Stimulated activated CD8-positive, alpha-beta memory T cell treated with anti-CD3 and anti-CD28 coated beads, Interleukin-7, amount 100 ng/mL, for 4 hours (primary cell): ENCODE measurements around the gene BDKRB2.

Experiments used
- DNase-seq, 2 donors: peaks; one replicate each; pipeline ENCODE4 v3.0.0-alpha.2; 2020; ENCODE audit warnings: low read depth in 2 of 2

Gene BDKRB2

DNA sequence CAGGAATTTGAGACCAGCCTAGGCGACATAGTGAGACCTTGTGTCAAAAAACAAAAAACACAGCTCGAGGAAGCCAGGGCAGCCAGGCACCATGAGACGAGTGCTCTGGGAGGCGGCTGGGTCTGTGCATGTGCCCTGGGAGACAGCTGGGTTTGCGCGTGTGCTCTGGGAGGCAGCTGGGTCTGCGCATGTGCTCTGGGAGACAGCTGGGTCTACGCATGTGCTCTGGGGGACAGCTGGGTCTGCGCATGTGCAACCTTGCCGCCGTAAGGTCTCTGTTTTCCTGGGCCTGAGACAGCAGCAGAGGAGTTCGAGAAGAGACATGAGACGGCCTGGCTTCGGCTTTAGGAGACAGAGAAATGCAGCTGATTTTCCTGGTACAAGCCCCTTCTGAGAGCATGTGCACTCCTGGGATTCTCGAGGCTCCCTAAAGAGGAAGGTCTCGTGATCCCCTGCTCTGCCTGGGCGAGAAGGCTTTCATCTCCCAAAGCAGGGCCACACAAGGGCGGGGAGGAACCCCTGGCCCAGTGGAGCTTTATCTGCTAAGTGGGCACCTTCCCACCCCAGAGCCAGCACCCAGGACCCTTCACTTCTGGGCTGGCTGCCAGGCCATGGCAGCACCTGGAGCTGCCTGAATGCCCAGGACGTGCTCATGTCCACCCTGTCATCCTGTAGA, 47.8 kb downstream of the BDKRB2 start:
- DNase-seq = no peak

DNA sequence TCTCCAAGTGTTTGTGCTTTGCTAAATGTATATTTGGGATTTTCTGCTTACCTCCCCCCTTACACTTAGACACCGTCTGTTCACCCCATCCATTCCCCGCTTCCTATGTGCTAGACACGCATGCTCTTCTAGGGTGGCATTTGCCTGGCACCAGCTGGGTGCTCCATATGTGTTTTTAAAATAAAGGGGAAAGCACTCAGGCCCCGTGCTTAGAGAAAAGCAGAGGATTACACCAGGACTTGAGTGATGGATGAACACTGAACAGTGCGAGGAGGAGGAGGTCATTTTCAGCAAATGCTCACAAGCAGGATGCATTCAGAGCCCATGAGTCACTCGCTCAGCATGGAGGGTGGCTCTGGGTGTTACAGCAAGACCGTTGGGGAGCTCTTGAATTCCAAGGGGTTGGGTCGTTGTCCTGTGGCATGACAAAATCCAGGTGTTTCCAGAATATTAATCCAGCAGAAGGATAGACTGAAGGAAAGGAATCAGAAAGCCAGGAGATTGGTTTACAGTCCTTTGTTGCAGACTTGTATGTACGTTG, 48.4 kb downstream of the BDKRB2 start:
- DNase-seq = no peak

DNA sequence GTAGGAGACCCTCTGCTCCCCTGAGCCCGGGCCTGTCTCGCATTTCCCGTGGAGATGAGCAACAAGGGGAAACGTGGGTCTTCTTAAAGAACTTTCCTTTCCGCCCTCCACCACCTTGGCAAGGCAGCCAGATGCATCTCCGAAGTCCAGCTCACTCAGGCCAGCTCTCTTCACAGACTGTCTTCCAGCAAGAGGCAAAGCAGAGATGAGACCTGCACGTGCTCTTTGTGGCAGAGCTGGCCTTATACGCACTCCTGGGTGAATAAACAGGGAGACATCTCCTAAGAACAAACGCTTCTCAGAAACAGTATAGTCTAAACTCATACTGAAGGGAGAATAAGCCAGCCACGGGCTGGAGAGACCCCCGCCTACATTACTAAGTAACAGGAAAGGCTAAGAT, 50.0 kb downstream of the BDKRB2 start:
- no peak for DNase-seq

DNA sequence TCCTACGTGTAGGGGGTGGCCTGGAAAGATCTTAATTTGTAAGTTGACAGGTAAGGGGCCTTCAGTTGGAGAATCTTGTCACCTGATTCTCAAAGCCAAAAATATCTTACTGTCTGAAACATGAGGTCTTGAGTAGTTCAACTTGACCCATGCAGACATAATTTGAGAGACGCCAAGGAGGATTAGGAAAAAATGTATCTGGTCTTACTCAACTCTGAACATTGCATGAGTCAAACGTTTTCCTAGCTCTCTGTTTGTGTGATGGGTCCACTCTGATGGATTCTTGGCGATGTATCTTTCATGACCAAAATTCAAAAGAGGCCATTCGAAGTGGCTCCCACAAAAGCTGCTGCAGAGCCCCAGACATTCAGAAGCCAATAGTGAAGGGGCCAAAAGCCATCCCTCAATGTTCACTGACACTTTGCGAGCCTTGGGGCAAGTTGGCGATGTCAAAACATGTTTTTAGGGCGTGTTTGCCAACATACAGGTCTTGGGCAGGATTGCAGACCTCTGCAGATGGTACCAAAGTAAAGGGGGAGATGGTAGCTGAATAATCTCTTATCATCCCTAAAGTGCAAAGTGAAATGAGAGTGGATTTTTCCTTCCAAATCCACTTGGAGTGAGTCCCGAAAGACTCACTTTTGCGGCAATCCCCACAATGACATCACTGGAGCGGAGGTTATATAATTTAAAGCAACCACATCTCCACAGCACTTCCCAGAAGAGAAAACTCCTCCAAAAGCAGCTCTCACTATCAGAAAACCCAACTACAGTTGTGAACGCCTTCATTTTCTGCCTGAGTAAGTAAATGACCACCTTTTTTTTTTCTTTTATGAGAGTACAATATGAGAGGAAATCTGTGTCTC, 51.1 kb downstream of the BDKRB2 start, which contains the start of gene BDKRB1:
TSS of gene BDKRB1 (plus strand) at position 710 of the 866 bp plus-strand sequence. CDS start 7,473 bp downstream, outside the sequence.
- no peak for DNase-seq

DNA sequence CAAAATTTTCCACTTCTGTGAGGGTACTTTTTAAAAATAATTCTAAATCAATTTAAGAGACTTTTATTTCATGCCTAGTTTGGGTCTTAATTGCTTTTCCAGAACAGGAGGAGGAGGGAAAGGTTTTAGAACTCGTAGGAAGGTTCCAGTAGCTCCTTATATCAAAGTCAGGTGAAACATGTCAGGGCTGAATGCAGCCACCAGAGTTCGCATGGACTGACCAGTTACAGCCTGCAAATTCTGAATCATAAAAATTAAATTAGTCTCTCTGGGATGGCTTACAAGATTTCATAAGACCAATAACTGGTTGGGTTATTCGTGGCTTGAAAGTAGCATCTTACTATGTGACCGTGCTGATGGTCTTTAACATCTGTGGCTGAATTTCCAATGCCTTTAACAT, 51.8 kb downstream of the BDKRB2 start:
- no peak for DNase-seq

DNA sequence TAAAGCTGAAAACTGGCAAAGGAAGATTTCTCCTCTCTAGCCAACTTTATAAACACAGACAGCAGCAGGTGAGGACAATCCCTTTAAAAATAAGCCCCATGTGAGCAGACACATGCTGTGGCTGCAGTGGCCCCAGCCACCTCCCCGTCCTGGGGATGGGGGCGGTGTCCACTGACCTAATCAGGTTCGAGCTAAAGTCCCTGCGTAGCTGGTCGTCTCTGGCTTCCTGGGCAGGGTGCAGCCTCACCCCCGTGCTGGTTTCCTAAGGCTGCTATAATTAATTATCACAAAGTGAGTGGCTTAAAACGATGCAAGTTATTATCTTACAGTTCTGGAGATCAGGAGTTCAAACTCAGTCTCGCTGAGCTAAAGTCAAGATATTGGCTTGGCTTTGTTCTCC, 52.4 kb downstream of the BDKRB2 start:
- DNase-seq = no peak

DNA sequence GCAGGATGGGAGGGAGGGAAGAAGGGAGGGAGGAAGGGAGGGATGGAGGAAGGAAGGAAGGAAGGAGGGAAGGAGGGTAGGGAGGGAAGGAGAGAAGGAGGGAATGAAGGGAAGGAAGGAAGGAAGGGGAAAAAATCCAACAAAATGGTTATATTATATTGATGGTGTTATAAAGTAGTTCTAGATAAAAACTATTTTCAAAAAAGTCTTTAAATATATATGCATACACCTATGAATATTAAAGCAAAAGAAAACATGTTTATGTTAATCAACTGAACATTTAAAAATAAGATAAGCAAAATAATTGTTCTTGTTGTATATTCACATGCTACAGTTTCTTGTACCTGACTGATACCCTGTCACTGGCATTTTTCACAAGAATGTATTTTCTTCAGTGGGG, 53.3 kb downstream of the BDKRB2 start:
- no peak for DNase-seq

DNA sequence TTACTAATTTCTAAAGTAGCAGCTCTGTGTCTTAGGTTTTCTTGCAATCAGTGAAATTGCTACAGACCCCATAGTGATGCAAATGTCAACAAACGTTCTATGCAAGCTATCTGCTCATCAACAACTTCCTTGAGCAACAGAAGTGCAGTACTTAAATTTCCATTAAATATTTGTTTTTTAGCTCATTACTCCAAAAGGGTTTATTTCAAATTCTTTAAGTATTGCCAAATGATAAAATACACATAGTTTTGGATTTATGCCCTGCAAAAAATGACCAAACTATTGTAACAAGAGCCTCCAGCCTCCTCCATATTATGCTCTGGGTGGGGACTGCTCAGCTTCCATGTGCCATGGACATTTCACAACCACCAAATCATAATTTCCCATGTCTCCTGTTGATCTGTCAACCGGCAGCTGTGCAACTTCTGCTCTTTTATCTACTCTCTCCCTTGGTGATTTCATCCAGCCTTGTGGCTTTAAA, 55.7 kb downstream of the BDKRB2 start:
- no peak for DNase-seq

DNA sequence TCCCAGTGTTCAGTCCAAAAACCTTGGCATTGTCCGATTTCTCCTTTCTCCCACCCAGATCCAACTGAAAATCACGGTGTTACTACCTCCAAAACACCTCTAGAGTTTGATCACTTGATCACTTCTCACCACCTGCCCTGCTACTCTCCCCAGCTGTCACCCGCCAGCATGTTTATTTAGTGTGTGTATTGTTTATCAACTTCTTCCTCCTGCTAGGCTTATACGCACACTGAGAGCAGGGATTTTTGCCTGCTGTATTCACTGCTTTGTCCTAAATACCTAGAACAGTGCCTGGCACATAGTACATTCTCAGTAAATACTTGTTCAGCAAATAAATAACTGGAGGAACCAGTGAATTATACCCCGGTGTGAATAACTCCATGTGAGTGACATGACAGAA, 56.4 kb downstream of the BDKRB2 start:
- no peak for DNase-seq

DNA sequence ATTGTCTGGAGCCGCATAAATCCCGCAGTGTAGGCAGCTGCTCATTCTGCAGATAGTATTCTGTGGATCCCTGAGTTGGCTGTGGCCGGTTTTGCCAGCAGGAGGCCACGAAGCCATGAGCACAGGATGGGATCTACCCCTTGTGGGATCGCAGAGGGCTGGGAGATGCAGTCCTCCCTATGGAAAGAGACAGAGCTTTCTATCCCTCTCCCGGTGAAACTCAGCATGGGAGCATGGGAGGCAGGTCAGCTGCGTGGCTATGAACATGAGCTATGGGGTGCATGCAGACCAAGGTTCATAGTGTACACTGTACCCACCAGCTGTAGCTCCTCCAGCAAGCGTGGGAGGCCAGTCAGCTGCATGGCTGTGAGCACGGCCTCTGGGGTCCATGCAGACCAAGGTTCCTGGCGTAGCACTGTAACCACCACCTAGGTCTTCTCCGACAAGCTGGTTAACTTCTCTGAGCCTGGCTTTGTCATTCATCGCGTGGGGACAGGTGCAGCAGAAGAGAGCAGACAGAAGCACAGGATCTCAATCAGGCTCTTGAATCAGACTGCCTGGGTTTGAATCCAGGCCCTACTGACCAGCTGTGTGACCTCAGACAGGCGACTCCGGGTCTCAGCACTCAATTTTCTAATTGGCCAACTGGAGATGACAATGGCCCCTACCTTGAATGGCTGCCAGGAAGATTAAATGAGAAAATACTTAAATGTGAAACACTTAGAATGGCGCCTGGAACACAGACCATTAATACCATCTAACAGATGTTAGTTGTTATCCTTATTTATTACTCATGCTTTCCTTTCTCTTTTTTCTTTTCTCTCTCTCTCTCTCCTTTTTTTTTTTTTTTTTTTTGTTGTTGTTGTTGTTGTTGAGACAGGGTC, 57.4 kb downstream of the BDKRB2 start:
- DNase-seq = no peak

DNA sequence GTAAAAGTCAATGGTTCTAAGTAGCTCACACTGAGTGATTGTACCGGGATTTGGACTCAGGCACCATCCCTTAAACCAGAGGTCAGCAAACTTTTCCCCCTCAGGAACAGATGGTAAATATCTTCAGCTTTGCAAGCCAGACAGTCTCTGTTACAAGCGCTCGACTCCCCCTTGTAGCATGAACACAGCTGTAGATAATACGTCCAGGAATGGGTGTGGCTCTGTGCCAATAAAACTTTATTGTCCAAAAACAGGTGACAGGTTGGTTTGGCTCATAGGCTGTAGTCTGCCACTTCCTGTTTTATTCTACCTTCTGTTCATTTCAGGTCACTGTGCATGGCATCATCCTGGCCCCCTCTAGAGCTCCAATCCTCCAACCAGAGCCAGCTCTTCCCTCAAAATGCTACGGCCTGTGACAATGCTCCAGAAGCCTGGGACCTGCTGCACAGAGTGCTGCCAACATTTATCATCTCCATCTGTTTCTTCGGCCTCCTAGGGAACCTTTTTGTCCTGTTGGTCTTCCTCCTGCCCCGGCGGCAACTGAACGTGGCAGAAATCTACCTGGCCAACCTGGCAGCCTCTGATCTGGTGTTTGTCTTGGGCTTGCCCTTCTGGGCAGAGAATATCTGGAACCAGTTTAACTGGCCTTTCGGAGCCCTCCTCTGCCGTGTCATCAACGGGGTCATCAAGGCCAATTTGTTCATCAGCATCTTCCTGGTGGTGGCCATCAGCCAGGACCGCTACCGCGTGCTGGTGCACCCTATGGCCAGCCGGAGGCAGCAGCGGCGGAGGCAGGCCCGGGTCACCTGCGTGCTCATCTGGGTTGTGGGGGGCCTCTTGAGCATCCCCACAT, 58.9 kb downstream of the BDKRB2 start:
- no peak for DNase-seq

DNA sequence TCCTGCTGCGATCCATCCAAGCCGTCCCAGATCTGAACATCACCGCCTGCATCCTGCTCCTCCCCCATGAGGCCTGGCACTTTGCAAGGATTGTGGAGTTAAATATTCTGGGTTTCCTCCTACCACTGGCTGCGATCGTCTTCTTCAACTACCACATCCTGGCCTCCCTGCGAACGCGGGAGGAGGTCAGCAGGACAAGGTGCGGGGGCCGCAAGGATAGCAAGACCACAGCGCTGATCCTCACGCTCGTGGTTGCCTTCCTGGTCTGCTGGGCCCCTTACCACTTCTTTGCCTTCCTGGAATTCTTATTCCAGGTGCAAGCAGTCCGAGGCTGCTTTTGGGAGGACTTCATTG, 59.5 kb downstream of the BDKRB2 start:
- no peak for DNase-seq

DNA sequence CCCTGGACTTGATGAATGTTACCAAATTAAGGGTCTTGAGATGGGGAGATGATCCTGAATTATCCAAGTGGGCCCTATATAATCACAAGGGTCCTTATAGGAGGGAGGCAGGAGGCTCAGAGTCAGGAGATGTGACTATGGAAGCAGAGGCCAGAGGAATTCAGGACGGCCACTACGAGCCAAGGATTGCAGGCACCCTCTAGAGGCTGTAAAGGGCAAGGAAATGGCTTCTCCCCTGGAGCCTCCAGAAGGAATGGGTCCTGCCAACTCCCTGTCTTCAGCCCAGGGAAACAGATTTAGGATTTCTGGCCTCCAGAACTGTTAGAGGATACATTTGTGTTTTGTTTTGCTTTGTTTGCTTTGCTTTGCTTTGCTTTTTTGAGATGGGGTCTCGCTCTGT, 60.2 kb downstream of the BDKRB2 start:
- no peak for DNase-seq

DNA sequence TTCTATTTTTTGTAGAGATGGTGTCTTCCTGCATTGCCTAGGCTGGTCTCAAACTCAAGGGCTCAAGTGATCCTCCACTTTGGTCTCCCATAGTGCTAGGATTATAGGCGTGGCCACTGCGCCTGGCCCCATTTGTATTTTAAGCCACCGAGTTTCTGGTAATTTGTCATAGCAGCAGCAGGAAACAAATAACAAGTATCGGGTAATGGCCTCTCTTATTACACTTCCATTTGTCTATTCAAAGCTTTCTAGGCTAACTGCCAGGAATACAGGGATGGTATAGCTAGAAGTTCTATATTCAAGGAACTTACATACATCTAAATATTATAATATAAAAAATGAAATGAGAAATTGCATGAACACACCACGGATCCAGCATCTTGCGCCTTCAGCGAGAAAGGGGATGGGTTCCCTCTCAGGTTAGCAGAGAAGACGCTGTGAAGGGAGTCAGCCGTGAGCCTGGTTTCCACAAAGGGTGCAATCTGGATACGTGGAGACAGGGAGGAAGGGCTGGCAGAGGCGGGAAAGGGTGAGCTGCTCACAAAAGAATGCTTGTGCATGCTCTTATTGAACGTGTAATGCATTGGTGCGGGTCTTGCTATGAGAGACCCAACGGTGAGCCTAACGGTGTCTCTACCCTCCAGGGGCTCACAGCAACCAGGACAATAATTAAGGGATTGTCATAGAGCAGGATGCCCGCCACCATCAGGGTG, 60.9 kb downstream of the BDKRB2 start:
- DNase-seq = no peak

DNA sequence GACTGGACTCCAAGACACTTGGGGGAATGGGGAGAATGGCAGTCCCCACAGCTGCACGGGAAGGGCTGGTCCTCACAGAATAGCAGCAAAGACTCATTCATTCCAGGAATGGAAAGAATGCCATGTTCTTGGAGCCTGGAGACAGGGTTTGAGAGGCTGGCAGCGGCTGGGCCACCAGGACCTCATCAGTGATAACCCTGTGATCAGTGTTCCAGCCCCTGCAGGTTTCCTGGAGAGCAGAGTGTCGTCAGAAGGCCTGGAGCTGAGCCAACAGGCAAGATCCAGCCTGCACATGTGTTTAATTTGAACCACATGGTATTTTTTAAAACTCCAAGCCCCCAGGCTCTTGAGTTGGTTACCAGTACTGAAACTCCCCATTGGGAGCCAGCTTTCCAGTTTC, 62.7 kb downstream of the BDKRB2 start:
- no peak for DNase-seq

DNA sequence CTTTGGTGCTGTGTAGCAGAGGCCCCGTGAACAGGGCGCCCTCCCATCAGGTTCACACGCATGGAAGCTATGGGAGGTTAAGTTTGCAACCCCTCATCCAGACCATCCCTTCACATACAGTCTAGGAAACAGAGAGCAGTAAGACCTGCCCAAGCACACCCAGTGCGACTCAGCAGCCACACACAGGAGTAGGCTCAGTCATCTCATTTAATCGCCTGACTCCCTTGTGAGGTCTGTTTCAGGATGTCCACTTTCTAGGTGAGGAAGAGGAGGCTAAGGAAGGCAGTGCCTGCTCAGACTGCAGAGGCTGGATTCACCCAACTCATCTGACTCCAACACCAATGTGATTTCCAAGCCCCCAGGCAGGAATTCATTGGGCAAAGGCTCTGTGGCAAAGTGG, 63.3 kb downstream of the BDKRB2 start:
- no peak for DNase-seq

DNA sequence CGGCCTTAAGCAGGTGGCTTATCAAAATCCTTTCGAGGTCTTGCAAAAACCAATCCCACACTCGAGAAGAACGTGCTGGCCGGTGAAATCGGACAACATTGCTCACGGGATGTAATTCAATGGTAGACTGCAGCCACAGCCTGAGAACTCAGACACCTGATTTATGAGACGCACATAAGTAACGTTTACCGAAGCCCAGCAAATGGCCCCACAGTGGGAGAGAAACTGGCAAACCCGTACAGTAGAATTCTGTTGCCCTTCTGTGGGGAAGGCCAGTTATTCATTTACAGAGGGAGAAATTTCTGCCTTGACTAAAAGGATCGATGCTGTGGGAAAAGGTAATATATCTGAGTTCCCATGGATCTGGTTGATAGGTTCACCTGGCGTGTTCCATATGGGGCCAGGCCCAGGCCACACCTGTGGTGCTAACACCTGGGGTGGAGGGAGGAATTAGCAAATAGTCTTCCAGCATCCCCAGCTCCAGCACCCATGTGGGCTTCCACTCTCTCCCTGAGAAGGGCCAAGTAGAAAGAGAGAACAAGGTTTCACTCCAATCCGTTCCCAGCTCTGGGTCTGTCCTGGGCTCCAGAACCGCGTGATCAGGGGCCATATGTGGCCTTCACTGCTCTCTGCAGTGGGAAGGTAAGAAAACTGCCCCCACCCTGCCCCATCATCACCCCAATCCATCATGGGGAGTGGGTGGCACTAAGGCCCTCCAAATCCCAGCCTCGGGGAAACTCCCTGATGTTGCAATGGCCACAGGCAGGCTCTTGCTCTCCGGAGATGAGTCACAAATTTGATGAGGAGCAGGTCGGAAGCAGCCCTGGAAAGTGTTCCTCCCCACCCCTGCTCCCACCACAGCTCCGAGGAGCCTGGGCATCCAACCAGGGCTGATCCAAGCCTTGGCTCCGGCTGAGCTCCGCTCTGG, 64.1 kb downstream of the BDKRB2 start:
- DNase-seq = no peak

DNA sequence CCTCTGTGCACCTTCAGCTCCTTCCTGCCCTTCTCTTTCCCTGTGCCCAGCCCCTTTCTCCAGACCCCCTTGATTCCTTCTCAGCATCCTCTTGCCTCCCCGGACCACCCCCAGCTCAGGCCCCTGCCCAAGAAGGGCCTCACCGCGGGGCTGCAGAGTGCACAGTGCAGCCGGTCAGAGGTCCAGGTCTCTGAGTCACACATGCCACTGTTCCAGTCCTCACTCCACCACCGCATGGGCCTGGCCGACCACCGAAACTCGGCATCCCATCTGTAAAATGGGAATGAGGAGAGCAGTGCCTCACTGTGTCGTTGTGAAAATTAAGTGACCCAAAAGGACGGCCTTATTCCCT, 64.7 kb downstream of the BDKRB2 start:
- no peak for DNase-seq
